Gastrocnemius medialis (tissue), 4 donors: Measurements from ENCODE around the gene UBE2Z.

Experiments
- CTCF ChIP-seq, 5 experiments: fragments of 450-650 bp in 3 of 5; fragments of 200-600 bp in 2 of 5; sonication (generic) in 2 of 5; IDR thresholded peaks in 4 of 5; conservative IDR thresholded peaks in 1 of 5; 1 replicate in 4 of 5; 2 replicates in 1 of 5; pipeline ENCODE4 v1.5.1; 2016 to 2019; ENCODE audit warnings: antibody characterized with exemption in 5 of 5, mild to moderate bottlenecking in 3 of 5, moderate library complexity in 3 of 5
- POLR2A ChIP-seq, 2 donors: fragments of 450-650 bp; IDR thresholded peaks; one replicate each; pipeline ENCODE4 v1.6.1; 2017; ENCODE audit warnings: antibody characterized with exemption in 2 of 2, mild to moderate bottlenecking in 2 of 2, moderate library complexity in 2 of 2

- TF ChIP-seq CTCF (IDR thresholded peaks at IDR 0.05 in 4 of 5, conservative IDR thresholded peaks at IDR 0.05 in 1 of 5), result no peak
- no peak for TF ChIP-seq POLR2A (IDR thresholded peaks at IDR 0.05)
Observed at GRCh38 chr17:48909783-48910182, 1.6 kb downstream of the UBE2Z start.
